ENCODE measurements around the gene TTLL6.

TTLL6 gene

DNA sequence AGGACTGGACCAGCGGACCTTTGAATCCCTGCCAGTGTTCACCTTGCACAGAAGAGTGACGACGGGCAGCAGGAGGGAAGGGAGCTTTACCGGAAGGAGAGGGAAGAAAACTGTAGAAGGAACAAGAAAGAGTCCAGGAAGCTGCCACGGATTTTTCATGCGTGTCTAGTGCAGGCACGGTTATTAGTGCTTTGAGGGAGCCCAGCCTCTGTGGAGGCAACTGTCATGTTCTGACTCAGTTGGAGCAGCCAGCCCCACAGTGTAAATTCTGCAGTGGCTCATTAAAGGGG is 82.0 kb downstream of the TTLL6 start:
- no peak for FAIRE-seq

DNA sequence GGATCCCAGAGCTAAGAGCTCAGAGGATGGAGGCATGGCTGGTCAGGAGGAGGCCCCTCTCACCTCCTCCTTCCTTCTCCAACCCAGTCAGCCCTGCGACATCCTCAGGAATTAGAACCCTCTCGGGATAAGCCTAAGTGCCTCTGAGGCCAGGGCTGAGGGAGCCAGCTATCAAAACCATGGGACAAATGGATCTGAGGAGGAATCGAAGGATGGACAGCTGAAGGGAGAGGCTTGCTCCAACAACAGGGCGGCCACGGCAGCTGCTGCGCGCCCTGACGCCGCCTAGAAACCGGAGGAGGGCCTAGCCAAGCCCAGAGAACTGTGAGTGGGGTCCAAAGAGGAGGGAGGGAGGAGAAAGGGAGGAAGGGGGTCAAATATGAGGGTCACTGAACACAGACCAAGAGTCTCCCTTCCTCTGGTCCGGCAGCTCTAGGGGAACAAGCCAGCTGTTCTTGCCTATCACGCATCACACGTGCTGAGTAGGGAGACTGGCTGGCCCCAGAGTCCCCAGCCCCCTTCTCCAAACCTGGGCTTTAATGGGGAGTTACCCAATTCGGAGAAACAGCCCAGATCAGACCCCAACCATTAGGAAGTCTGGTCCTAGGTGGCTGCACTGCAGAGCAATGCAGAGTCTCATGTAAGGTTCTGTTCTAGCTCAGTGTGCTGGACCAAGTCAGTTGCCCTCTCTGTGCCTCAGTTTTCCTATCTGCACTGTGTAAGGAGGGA is 82.5 kb downstream of the TTLL6 start:
- no peak for FAIRE-seq

DNA sequence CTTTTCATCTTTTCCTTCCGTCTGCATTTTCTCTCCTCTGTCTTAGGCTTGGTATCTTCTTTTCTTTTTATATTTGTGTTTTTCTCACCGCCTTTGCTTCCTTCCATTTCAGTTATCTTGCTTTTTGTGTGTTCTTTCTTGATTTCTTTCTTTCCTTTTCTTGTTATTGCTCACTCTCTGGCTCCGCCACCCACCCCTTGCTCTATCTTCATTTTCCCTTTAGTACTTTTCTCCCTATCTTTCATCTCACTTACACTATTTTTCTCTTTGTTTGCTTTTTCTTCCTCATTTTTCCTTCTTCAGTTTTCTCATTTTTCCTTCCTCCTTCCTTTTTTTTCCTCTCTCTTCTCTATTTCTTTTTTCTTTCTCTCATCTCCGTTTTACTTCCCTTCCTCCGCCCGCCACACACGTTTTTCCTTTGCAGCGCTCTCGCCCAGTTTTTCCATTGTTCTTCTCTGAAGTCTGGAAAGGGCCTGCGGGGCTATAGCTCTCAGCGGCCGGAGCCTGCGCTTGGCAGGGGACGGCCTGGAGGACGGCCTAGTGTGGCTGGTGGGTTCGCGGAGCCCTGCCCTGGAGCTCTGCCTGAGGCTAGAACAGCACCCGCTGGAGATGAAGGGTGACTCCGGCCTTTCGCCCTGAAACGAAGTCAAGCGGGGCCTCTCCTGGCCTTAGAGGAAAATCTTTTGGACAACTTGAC is 83.2 kb downstream of the TTLL6 start:
- no peak for FAIRE-seq

DNA sequence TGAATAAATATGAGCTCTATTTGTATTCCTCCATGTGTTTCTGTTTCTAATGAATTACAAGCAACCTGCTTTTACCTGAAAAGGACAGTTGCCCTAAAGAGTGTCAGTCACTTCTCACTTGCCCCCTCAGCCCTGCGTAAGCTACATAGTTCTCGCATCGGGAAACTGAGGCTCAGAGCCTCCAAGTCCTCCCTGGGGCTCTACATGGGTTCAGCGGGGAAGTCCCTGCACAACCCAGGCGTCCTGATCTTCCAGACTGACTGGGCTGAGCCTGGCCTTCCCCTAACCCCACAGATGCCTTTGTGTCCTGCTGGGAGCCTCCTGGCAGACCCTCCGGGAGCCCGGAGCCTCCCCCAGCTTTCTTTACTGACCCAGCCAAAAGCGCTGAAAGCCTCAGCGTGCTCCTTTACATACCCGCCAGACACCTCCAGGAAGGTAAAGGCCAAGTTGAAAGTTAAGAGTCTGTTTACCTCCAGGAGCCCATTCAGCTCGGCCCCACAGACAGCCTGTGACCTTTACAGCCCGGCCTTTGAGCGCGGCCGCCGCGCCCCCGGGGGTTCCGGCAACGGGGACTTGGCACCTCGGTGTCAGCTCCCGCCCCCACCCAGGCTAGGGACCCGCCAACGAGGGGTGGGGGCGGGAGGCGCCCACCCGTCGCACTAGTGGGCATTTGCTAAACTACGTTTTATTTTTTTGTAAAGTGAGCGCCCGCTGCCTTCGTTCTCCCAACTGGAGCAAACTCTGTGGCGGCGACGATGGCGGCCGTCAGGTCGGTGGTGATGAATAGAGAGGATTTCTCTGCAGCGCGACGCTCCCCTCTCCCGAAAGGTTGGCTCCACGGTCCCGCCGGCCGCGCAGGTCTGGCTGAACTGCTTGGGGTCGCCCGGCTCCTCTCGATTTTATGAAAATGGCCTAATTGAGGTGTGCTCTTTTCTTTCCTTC is 84.1 kb downstream of the TTLL6 start:
- no peak for FAIRE-seq

DNA sequence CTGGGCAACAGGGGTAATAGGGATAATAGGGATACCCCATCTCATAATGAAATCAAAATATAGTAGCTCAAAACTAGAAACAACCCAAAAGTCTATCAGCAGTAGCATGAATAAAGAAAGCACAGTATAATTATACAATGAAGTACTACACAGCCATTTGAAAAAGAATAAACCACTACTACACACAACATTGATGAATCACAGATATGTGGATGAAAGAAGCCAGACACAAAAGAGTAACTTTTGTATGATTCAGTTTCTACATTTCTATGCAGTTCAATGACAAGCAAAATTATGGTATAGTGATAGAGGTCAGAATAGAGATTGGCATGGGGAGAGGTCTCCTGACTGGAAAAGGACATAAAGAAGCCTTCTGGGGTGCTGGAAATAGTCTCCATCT is 85.7 kb downstream of the TTLL6 start:
- peak; percentile 69 for FAIRE-seq

DNA sequence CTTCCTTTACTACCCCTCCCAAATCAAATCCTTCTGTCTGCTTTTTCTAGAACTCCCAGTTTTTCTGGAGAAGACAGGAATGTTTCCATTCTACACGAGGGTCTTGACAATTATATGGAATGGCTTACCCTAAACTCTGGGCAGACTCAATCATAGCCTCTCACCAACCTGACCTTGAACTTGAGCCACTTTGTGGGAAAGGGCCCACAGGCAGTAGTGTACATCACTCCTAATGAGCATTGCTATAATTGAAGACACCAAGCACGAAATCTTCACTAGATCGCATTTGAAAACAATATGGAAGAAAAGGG is 86.8 kb downstream of the TTLL6 start:
- FAIRE-seq = no peak

DNA sequence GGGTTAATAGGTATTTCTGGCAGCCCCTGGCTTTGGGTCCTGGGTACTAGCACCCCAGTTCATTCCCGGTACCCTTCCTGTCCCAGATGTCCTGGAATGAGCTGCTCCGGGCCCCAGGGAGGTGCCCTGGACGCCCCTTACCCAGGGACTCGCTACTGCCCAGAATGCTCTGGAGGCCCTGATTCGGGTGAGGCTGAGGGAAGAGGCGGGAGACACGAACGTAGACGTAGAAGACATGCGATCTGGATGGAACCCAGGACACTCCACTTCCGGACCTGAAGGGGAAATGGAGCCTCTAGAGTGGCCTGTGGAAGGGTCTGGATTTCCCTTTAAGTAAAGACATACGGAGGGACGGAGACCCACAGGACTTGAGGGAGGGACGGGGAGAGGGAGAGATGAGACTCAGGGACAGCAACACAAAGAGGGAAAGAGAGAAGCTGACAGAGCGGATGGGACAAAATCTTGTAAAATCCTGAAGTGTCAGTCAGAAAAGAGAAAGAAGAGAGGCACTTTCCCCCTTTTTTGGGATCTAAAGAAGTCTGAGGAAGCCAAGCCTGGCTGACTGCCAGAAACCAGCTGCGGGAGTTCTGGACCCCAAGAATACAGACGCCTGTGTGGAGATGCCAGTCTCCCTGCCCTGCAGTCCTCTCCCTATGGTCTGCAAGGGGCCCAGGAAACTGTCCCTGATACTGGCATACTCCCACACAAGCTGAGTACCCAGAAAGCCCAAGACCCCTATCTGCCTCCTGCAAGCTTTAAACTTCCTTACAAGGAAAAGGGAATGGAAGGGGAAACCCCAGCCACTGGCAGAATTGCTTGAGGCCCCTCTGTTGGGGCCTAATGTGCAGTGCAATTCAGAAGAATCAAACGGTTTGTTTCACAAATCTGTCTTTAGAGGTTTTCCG is 87.4 kb downstream of the TTLL6 start:
- FAIRE-seq = no peak

DNA sequence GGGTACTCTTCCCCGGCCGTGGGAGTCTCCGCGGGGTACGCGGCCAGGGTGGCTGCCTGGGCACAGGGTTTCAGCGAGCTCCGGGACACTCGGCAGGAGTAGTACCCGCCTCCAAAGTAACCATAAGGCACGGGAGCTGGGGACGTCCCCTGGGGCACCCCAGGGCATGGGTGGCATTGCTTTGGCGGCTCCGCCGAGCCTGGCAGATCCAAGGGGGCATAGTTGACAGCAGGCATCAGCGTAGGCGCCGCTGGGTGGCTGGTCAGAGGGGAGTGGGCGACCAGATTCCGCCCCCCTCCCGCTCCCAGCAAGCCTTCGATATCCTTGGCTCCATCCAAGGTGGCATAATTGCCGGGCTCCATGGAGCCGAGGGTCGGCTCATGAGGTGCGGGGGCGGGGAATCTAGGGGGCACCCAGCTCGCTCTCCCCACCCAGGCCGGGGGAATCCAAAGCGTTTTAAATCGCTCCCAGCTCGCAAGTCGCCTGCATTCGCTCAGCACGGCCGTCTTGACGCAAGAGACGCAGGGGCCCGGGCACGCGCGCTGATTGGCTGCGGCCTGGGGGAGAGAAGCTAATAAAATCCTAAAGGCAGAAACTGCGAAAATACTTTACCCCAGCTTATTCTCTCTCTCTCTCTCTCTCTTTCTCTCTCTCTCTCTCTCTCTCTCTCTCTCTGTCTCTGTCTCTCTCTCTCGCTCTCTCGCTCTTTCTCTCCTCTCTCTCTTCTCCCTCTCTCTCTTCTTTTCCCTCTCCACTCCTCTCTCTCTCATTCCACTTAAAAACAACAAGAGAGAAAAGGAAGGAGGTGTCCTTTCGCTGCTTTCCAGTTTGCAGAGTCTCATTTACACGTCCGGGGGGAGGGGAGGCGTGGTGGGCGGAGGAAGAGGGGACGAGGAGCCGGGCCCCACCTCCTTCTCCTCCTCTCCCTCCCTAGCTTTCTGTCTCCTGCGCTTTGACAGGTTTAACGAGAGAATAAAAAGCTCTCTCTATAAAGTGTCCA is 88.5 kb downstream of the TTLL6 start, which contains the start of gene HOXB13:
HOXB13 (minus strand) TSS at position 519 of the 1,000 bp plus-strand sequence; CDS start at position 362, 157 bp downstream.
- peak; percentile 95 for FAIRE-seq

DNA sequence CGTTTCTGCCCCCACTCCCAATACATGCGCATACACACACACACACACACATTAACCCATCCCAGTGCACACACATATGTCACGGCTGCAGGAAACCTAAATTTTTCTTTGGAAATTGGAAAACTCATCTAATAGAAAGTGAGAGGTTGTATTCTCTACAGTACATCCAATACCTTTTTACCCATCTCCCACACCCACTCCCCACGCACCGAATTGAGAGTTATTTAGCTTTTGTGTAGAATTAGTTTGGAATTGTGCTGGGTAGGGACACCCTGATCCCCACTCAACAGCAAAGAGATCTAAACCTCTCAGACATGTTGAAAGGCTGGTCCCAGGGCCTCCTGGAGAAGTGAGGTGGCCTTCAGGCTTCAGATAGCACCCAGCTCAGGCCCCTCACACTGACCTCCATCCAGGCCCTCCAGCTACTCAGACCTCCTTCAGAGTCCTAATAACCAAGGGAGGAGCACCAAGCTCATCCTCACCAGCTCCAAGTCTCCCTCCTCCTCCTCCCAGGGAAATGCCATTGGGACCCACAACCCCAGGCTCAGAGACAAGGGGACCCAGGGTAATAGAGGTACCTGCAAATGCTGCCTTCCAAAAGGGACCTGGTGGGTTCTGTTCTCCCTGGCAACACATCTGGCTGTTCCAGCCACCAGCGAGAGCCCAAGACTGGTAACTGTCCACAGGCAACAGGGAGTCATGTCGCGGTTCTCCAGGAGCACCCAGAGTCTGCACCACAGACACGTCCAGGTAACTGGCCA is 89.4 kb downstream of the TTLL6 start:
- FAIRE-seq = no peak

DNA sequence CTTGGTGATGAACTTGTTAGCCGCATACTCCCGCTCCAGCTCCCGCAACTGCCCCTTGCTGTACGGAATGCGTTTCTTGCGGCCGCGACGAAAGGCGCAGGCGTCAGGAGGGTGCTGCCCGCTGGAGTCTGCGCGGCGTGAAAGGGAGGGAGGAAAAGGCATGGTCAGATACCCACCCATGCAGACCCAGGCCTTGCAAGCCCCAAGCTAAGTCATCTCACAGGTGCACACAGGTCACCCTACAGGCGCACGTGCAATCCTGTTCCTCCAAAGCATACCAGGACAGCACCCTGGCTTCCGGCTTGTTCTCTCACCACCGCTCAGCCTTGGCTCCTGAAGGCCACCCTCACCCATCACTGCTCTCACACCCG is 90.1 kb downstream of the TTLL6 start:
- FAIRE-seq = no peak

DNA sequence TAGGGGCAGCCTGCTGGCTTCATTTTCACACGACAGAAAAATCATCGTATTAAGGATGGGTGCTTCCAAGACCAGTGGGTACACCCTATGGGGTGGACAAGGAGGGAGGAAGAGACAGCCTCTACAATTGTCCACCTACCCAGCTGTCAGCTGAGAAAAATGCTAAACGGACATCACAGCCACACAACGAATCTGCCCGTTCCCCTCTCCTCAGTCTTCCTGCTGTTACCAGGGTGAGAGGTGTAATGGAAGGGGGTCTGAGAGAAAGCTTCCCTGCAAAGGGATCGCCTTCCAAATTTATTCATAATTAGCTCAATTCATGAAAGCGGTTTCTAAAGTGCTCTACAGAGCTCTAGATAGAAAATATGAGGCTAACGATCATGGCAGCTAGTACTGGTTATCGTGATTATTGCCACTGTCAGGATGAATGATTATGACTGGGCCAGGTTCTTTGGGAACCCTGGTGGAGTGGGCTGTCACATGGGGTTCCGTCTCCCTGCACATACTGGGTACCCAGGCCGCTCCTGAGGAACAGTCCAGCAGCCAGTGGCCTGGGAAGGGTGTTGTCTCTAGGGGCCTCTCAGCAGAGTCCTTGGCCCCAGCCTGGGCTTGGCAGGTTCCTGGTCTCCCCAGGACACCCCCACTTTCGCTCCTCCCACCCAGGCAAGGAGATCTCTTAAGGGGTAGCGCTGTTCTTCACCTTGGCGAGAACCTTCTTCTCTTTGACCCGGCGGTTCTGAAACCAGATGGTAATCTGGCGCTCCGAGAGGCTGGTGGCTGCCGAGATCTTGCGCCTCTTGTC is 90.7 kb downstream of the TTLL6 start:
- FAIRE-seq = no peak

DNA sequence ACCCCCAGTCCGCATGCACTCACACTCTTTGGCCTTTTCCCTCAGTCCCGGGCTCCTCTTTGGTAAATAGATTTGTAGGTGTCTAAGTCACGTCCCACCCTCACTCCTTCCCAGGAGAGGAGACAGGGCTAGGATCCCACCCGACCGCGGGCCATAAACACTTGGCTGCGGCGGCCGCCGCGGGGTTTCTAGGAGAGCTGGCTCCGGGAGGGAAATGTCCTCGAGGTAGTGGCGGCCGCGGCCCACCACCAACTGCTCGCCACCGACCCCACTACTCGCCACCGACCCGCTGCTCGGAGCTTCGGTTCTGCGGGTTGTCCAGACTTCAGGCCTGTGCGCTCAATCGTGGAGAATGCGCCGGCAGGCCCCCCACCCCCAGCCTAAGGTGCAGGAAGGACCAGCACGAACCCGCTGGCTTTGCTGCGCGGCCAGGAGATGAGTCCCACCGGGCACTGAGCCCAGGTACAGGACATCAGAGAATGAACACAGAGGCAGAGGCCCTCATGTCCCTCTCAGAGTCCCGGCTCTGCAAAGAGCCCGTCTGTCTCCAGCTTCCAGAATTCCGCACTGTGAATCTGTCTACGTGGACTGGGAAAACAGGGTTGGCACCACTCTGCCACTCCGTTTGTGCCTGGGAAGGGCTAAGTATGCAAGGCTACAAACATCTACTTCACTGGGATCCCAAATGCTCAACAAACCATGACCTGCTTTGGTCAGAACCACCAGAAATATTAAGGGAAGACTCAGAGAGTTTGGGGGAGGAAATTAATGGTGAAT is 91.6 kb downstream of the TTLL6 start:
- FAIRE-seq = no peak

DNA sequence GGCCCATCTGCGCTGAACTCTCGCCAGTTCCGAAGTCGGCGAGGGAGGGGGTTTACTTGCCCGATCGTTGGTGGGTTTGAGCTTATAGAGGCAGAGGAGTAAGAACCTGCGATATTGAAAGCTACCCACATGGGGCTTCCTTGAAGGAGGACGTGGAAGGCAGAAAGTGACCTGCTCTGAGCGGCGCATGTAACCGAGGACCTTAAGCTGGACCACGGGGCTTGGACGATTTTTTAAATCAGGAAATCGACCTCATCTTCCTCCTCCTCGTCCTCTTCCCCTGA is 92.1 kb downstream of the TTLL6 start:
- no peak for FAIRE-seq

DNA sequence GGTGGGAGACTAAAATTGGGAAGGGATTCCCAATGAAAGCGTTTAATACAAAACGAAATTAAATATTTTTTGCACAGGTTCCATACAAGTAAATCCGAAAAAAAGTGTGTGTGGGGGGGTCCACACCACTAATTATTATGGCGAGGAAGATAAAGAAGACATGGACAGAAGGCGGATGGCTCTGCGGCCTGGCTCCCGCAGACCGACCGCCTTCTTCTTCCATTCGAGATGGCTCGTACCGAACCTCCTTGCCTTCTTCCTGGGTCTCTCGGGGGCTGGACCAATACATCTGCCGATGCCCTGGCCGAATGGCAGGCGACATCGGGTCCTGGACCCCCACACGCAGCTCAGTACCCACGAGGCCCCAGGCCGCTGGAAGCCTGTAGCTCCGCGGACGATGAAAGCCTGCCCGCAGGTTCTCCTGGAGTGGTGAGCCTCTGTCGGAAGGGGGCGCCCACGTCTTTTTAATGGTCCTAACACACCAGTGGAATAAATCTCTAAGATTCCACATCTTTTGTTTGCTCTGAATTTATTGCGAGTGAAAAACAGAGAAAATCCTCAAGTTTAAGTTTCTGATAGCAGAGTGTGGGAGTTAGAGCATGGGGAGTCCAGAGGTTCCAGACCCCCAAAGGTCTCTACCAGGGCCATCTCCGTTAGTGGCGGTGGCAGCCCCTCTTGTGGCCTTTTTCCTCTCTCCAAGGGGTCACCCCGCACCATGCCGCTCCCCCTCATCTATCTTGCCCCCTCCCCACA is 92.6 kb downstream of the TTLL6 start:
- peak; percentile 95 for FAIRE-seq

DNA sequence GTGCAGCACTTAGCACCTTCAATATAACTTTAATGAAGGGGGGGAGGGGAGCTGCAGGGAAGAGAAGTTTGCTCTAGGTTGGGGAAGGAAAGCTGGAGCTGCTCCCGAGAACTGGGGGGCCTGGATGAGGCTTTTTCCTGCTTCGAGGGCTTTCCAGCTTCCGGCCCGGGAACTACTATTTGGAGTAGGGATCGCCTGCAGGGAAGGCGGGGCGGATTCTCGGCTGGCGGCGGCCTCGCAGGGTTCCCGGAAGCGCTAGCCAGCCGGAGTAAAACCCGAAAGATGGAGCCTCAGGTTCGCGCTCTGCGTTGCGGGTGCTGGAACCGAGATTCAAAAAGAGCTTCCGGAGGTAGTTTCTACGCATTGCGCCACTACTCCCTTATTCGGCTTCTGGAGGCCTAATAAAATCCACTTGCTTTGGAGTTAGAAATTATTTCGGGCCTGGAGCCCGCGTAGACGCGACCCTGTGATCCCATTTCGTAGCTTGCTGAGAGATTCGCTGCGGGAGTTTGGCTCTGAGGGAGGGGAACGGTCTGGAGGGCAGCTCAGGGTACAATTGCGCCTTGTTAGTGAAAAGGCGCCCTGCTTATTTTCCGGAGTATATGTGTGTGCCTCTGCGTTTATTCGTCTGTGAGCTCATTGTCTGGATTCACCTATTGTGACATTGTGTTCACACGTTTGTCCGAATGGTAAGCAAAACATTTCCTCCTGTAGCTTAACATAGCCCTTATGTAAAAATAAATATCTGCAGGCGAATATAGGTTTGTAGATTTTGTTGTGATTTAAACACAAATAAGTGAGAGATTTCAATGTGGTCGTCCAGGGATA is 93.4 kb downstream of the TTLL6 start:
- peak; percentile 89 for FAIRE-seq

DNA sequence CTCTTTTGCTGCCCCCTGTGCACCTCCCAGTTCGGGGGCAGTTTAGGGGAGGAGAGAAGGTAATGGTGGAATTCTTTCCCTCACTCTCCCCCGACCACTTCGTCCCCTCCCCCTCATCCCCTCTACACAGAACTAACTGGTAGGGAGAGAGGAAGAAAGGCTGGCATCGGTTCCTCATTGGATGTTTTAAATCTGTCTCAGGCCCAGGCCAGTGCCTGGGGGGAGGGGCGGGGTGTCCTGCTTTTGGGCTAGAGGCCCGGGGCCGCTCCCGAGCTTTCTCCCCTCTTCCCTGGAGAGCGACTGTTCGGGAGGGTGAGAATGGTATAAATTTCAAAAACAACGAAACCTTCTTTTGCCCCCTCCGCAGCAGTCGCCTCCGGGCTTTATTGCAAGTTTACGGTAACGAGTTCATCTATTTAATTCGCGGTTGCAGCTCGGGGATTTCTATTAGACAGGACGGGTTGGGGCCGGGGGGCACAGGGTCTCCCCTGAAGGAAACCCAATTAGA is 94.1 kb downstream of the TTLL6 start, which contains the start of gene PRAC2:
PRAC2 (plus strand) TSS at position 271 of the 508 bp plus-strand sequence. CDS start 1,226 bp downstream, outside the sequence.
- peak; percentile 84 for FAIRE-seq
